ENCODE data around the gene CKLF. TPM values are rescaled to one million over a fixed set of nuclear protein-coding genes. Genes with fewer than 3 reads are reported as not detected.

Gene CKLF
- polyA plus RNA-seq, 3 donors, result 285 to 430 (median 374) TPM

DNA sequence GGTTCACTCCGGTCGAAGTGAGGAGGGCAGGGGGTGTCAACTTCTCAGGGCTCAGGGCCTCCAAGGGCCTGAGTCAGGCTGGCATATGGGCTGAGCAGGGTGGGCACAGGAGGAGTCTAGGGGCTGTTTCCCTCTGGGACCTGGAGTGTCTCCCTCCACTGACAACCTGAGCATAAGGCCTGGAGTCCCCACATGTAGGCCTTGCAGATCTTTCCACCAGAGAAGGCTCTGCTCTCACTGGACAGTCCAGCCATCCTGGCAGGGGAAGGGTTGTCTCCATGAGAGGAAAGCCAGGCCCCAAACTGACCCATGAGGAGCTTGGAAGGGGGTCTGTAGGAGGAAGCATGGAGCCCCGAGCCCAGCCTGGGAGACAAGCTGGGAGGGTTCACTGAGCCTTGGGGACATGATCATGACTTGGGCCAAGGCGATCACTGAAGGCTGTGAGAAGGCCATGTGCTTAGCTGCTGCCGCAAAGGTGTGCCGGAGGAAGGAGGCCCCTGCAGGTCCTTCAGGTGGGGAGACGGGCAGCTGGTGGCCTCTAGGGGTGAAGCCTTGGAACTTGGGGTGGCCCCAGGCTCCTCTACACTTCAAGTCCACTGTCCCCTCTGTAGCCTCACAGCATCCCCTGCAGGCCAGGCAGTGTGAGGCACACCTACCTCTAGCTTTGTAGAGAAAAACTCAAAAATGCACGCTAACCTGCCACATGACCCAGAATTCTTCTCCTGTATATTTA is 36.8 kb downstream of the CKLF start:
- Histone ChIP-seq H3K9ac (ENCODE audit: insufficient read depth, low read length, poor library complexity, severe bottlenecking) (no peak overlapping the region), H3K4me1 (ENCODE audit: control insufficient read depth in 1 of 2, insufficient read depth in 2 of 2, low read length in 2 of 2) (peaks cover 67 to 73% of the 10 kb centered on the region in 2 donors), H3K4me3 (replicated peaks in 1 of 3; ENCODE audit: low read depth in 2 of 3, low read length in 3 of 3) (no peak overlapping the region), H3K4me2 (replicated peaks; ENCODE audit: extremely low read depth, low read length, poor library complexity, severe bottlenecking) (peak overlapping the region; percentile 71), H3K9me3 (replicated peaks in 1 of 2; ENCODE audit: control insufficient read depth in 1 of 2, insufficient read depth in 1 of 2, low read length in 2 of 2) (no peaks in the 10 kb centered on the region), H3K27me3 (ENCODE audit: control insufficient read depth in 2 of 2, insufficient read depth in 2 of 2, low read length in 2 of 2) (no peaks in the 10 kb centered on the region), H3K36me3 (replicated peaks in 1 of 2; ENCODE audit: control insufficient read depth in 1 of 2, insufficient read depth in 2 of 2, low read length in 2 of 2) (no peaks in the 10 kb centered on the region), H3K79me2 (ENCODE audit: insufficient read depth, low read length) (no peaks in the 10 kb centered on the region), H2AFZ (ENCODE audit: insufficient read depth, low read depth, low read length, poor library complexity, severe bottlenecking) (no peak overlapping the region), H3K27ac (ENCODE audit: low read depth in 1 of 2, low read length in 2 of 2) (peak overlapping the region in 1 of 2 donors; percentile 40), H4K20me1 (ENCODE audit: insufficient read depth, low read length) (no peaks in the 10 kb centered on the region)
- Mint-ChIP-seq H3K36me3 (peaks cover 2 to 5% of the 10 kb centered on the region in 2 donors), H3K27ac (peak overlapping the region in 3 of 7 donors; percentile 44 to 64 (median 46)), H3K4me3 (peak overlapping the region in 1 of 2 donors; percentile 61), H3K9me3 (peaks cover 0 to 5% (median 2%) of the 10 kb centered on the region in 7 donors), H3K27me3 (ENCODE audit: low read depth in 3 of 3) (peaks cover 0 to 6% (median 3%) of the 10 kb centered on the region in 3 donors), H3K4me1 (peaks cover 68% of the 10 kb centered on the region)
- peak; percentile 68 to 83 (median 77) for DNase-seq
- WGBS (ENCODE audit: insufficient coverage), result 93% methylated on average over 2 of the region's 8 CpGs
- TF ChIP-seq, protein P1, sequence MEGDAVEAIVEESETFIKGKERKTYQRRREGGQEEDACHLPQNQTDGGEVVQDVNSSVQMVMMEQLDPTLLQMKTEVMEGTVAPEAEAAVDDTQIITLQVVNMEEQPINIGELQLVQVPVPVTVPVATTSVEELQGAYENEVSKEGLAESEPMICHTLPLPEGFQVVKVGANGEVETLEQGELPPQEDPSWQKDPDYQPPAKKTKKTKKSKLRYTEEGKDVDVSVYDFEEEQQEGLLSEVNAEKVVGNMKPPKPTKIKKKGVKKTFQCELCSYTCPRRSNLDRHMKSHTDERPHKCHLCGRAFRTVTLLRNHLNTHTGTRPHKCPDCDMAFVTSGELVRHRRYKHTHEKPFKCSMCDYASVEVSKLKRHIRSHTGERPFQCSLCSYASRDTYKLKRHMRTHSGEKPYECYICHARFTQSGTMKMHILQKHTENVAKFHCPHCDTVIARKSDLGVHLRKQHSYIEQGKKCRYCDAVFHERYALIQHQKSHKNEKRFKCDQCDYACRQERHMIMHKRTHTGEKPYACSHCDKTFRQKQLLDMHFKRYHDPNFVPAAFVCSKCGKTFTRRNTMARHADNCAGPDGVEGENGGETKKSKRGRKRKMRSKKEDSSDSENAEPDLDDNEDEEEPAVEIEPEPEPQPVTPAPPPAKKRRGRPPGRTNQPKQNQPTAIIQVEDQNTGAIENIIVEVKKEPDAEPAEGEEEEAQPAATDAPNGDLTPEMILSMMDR (IDR thresholded peaks at IDR 0.05), result peak; percentile 97
- intact Hi-C loops (cut with micrococcal nuclease), result loop anchor here (2.0 to 5.0 kb wide), 5 partner anchors 37 to 182 kb away; partner anchors contain the start of genes CKLF (in 1 of the 2) and TK2 (in 1 of the 2)

DNA sequence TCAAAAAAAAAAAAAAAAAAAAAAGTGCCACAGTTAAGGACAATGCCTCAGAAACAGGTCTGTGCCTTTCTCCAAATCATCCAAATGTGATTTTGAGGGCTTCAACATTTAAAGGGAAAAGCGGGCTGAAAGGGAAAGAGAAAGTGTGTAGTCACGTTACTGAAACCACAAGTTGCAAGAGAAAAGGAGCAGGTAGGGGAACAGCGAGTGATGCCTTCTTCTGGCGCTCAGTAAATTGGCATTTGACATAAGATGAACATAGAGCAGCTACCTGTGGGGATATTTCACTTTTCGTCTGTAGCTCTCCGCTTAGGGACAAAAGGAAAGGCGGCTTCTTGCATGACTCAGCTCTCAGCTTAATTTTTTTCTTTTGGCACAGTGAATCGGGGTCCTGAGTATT is 37.9 kb downstream of the CKLF start:
- H3K4me1 ChIP-seq (ENCODE audit: control insufficient read depth in 1 of 2, insufficient read depth in 2 of 2, low read length in 2 of 2), result peaks cover 65 to 72% of the 10 kb centered on the region in 2 donors
- 0% methylated on average over 3 of the region's 8 CpGs for WGBS (ENCODE audit: insufficient coverage)

More for the DNA sequence above, 37.9 kb downstream of the CKLF start:
- TF ChIP-seq, protein P1 (IDR thresholded peaks at IDR 0.05), result no peak
- peak overlapping the region; percentile 66 to 86 for H3K4me3 Mint-ChIP-seq
- H3K4me3 ChIP-seq (replicated peaks in 1 of 3; ENCODE audit: low read depth in 2 of 3, low read length in 3 of 3), result peak overlapping the region in 2 of 3 experiments; percentile 29 to 68
- H3K79me2 ChIP-seq (ENCODE audit: insufficient read depth, low read length), result no peaks in the 10 kb centered on the region
- no peaks in the 10 kb centered on the region for H4K20me1 ChIP-seq (ENCODE audit: insufficient read depth, low read length)
- no peak overlapping the region for H3K9ac ChIP-seq (ENCODE audit: insufficient read depth, low read length, poor library complexity, severe bottlenecking)
- H3K27ac Mint-ChIP-seq, result peak overlapping the region; percentile 25 to 78 (median 41)
- H3K9me3 ChIP-seq (replicated peaks in 1 of 2; ENCODE audit: control insufficient read depth in 1 of 2, insufficient read depth in 1 of 2, low read length in 2 of 2), result no peaks in the 10 kb centered on the region
- no peaks in the 10 kb centered on the region for H3K36me3 ChIP-seq (replicated peaks in 1 of 2; ENCODE audit: control insufficient read depth in 1 of 2, insufficient read depth in 2 of 2, low read length in 2 of 2)
- H3K9me3 Mint-ChIP-seq, result peaks cover 0 to 6% (median 2%) of the 10 kb centered on the region in 7 donors
- peaks cover 2 to 5% of the 10 kb centered on the region in 2 donors for H3K36me3 Mint-ChIP-seq
- intact Hi-C loops (cut with micrococcal nuclease), result no loop called here
- H3K27me3 ChIP-seq (ENCODE audit: control insufficient read depth in 2 of 2, insufficient read depth in 2 of 2, low read length in 2 of 2), result no peaks in the 10 kb centered on the region
- H3K4me2 ChIP-seq (replicated peaks; ENCODE audit: extremely low read depth, low read length, poor library complexity, severe bottlenecking), result peak overlapping the region; percentile 71
- peak in 2 of 3 donors; percentile 48 to 55 for DNase-seq
- peak overlapping the region in 1 of 2 donors; percentile 9 for H3K27ac ChIP-seq (ENCODE audit: low read depth in 1 of 2, low read length in 2 of 2)
- no peak overlapping the region for H2AFZ ChIP-seq (ENCODE audit: insufficient read depth, low read depth, low read length, poor library complexity, severe bottlenecking)
- H3K4me1 Mint-ChIP-seq, result peaks cover 68% of the 10 kb centered on the region
- peaks cover 0 to 6% (median 3%) of the 10 kb centered on the region in 3 donors for H3K27me3 Mint-ChIP-seq (ENCODE audit: low read depth in 3 of 3)

Data from CD14-positive monocyte (primary cell).